OCI-LY3 (cell line): ENCODE results near the gene ZMIZ1.
"Not testable (repeated sequence)": the region's sequence is repeated elsewhere in the genome, so short reads cannot be mapped to it uniquely, and the experiment has no call there.

ENCODE experiments used
- H2AFZ ChIP-seq: fragments of 200-600, 300-600 bp; shearing (Covaris generic); 2 replicates; pipeline ENCODE4 v1.6.0; 2014; ENCODE audit warnings: antibody characterized with exemption, low read depth, low read length
- H3K27ac ChIP-seq: fragments of 200-600, 300-600 bp; sonication (generic); 2 replicates; pipeline ENCODE4 v1.5.1; 2014; ENCODE audit warnings: mild to moderate bottlenecking, low read length, moderate library complexity, mixed read lengths
- H3K27me3 ChIP-seq: fragments of 200-600, 300-600 bp; sonication (generic); 2 replicates; pipeline ENCODE4 v1.6.1; 2014; ENCODE audit warnings: low read depth, low read length, mixed read lengths
- H3K36me3 ChIP-seq: fragments of 200-600, 300-600 bp; sonication (generic); replicated peaks from 2 replicates; pipeline ENCODE3; 2014; ENCODE audit warnings: low read depth, low read length, mixed read lengths
- H3K4me1 ChIP-seq: fragments of 300-600, 200-600 bp; sonication (generic); 2 replicates; pipeline ENCODE4 v1.6.1; 2014; ENCODE audit warnings: low read length, mixed read lengths
- H3K4me2 ChIP-seq: fragments of 200-600, 300-600 bp; sonication (generic); 2 replicates; pipeline ENCODE4 v1.6.1; 2014; ENCODE audit warnings: low read length, mixed read lengths
- H3K4me3 ChIP-seq: fragments of 300-600, 200-600 bp; sonication (generic); 2 replicates; pipeline ENCODE4 v1.5.1; 2014; ENCODE audit warnings: antibody characterized with exemption, mild to moderate bottlenecking, low read length, moderate library complexity
- H3K79me2 ChIP-seq: fragments of 300-600, 200-600 bp; shearing (Covaris generic); 2 replicates; pipeline ENCODE4 v1.6.1; 2014; ENCODE audit warnings: mild to moderate bottlenecking, low read length, mixed read lengths
- H3K9ac ChIP-seq: fragments of 300-600, 200-600 bp; shearing (Covaris generic); 2 replicates; pipeline ENCODE4 v1.6.0; 2014; ENCODE audit warnings: mild to moderate bottlenecking, low read length, moderate library complexity
- H3K9me3 ChIP-seq: fragments of 200-600, 300-600 bp; shearing (Covaris generic); 2 replicates; pipeline ENCODE4 v1.6.1; 2014; ENCODE audit warnings: low read length, mixed read lengths; ENCODE audit not compliant: insufficient read depth
- H4K20me1 ChIP-seq: fragments of 200-600, 300-600 bp; sonication (generic); 2 replicates; pipeline ENCODE4 v1.6.1; 2016; ENCODE audit warnings: low read length, mixed read lengths; ENCODE audit not compliant: insufficient read depth
- CTCF ChIP-seq: fragments of 200-600, 300-600 bp; sonication (generic); IDR thresholded peaks from 2 replicates; pipeline ENCODE4 v1.5.1; 2014; ENCODE audit warnings: antibody characterized with exemption, low read length, low read depth
- EZH2phosphoT487 ChIP-seq: fragments of 200-600 bp; shearing (Covaris generic); IDR thresholded peaks from 2 replicates; pipeline ENCODE4 v1.6.1; 2018; ENCODE audit warnings: antibody characterized with exemption, mixed run types, low read depth

Gene ZMIZ1

GRCh38 chr10:79336276-79336675, 267.5 kb downstream of the ZMIZ1 start:
- no peak overlapping the region for H3K27ac ChIP-seq
- H3K4me2 ChIP-seq = no peak overlapping the region
- no peak overlapping the region for H3K9ac ChIP-seq
- no peak for TF ChIP-seq CTCF
- no peak for TF ChIP-seq EZH2phosphoT487
- H2AFZ ChIP-seq = no peak overlapping the region
- H3K27me3 ChIP-seq = no peaks in the 10 kb centered on the region
- no peaks in the 10 kb centered on the region for H3K36me3 ChIP-seq
- no peaks in the 10 kb centered on the region for H3K79me2 ChIP-seq
- no peak overlapping the region for H3K4me3 ChIP-seq
- peaks cover 9% of the 10 kb centered on the region for H3K4me1 ChIP-seq
- 0 out of 2 replicates have a peak, but pooled peaks cover 4% of the 10 kb centered on the region for H3K9me3 ChIP-seq
- H4K20me1 ChIP-seq = no peaks in the 10 kb centered on the region

- TF ChIP-seq EZH2phosphoT487 (no peak), CTCF (no peak)
- no peaks in the 10 kb centered on the region for H4K20me1 ChIP-seq
- H3K27me3 ChIP-seq = no peaks in the 10 kb centered on the region
- no peak overlapping the region for H2AFZ ChIP-seq
- 0 out of 2 replicates have a peak, but pooled peaks cover 4% of the 10 kb centered on the region for H3K9me3 ChIP-seq
- no peaks in the 10 kb centered on the region for H3K36me3 ChIP-seq
- H3K4me3 ChIP-seq = no peak overlapping the region
- H3K4me2 ChIP-seq = no peak overlapping the region
- no peak overlapping the region for H3K9ac ChIP-seq
- peaks cover 5% of the 10 kb centered on the region for H3K4me1 ChIP-seq
- H3K79me2 ChIP-seq = no peaks in the 10 kb centered on the region
- H3K27ac ChIP-seq = no peak overlapping the region
Measured at GRCh38 chr10:79336739-79337138, 268.0 kb downstream of the ZMIZ1 start.

- not testable (repeated sequence) for H3K27ac ChIP-seq, H4K20me1 ChIP-seq, H3K27me3 ChIP-seq, H3K4me3 ChIP-seq, H2AFZ ChIP-seq, H3K4me1 ChIP-seq, H3K4me2 ChIP-seq, H3K9me3 ChIP-seq, H3K79me2 ChIP-seq, H3K9ac ChIP-seq, H3K36me3 ChIP-seq
Measured at GRCh38 chr10:79337783-79338469, 269.2 kb downstream of the ZMIZ1 start.

GRCh38 chr10:79339266-79339665, 270.5 kb downstream of the ZMIZ1 start:
- no peaks in the 10 kb centered on the region for H3K27me3 ChIP-seq
- no peaks in the 10 kb centered on the region for H3K79me2 ChIP-seq
- H3K9me3 ChIP-seq = no peaks in the 10 kb centered on the region
- no peak overlapping the region for H3K27ac ChIP-seq
- no peak overlapping the region for H2AFZ ChIP-seq
- no peak for TF ChIP-seq CTCF
- TF ChIP-seq EZH2phosphoT487 = no peak
- no peaks in the 10 kb centered on the region for H3K4me1 ChIP-seq
- no peaks in the 10 kb centered on the region for H3K36me3 ChIP-seq
- H4K20me1 ChIP-seq = no peaks in the 10 kb centered on the region
- H3K4me3 ChIP-seq = no peak overlapping the region
- H3K4me2 ChIP-seq = no peak overlapping the region
- H3K9ac ChIP-seq = no peak overlapping the region
